HPDE6-E6E7 (cell line): ENCODE results near the gene KCNMB2.
"Not testable (repeated sequence)": the region's sequence is repeated elsewhere in the genome, so short reads cannot be mapped to it uniquely, and the experiment has no call there.

Source experiments
- DNase-seq: peaks from one replicate; pipeline ENCODE4 v3.0.0; 2011; ENCODE audit warnings: missing footprints; ENCODE audit errors: extremely low spot score

The KCNMB2 gene

DNA sequence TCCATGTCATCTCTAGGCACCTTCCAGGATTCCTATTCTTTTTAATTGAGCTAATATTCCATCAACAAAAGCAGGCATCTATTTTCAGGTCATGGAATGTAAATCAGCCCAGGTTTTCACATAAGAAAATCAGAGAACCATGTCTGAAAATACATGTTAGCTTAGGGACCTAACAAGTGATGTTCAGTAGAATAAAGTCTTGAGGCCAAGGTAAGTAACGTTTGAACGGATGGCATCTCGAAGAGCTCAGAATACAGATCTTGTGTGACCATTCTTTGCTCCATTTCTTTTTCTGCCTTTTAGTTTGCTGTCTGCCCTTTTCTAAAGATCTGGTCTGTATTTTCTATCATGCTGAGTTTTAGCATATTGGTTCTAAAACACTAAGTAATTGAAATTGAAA lies 16.5 kb upstream of the KCNMB2 start:
- no peak for DNase-seq

DNA sequence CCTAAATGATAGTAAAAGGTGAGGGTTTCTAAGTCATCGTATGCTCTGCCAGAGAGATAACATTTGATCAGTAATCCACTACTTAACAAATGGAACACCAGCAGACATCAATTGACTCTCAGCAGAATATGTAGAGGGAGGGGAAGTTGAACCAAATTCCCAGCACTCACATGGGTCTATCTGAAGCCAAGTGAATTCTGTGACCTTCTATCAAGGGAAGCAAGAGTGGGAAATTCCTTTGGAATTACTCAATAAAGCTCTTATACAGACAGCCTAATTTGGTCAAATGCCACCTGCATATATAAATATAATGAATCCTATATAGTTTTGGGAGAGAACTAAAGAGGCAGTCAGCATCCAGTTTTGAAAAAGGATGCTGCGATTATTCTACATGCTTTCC lies 15.8 kb upstream of the KCNMB2 start:
- no peak for DNase-seq

DNA sequence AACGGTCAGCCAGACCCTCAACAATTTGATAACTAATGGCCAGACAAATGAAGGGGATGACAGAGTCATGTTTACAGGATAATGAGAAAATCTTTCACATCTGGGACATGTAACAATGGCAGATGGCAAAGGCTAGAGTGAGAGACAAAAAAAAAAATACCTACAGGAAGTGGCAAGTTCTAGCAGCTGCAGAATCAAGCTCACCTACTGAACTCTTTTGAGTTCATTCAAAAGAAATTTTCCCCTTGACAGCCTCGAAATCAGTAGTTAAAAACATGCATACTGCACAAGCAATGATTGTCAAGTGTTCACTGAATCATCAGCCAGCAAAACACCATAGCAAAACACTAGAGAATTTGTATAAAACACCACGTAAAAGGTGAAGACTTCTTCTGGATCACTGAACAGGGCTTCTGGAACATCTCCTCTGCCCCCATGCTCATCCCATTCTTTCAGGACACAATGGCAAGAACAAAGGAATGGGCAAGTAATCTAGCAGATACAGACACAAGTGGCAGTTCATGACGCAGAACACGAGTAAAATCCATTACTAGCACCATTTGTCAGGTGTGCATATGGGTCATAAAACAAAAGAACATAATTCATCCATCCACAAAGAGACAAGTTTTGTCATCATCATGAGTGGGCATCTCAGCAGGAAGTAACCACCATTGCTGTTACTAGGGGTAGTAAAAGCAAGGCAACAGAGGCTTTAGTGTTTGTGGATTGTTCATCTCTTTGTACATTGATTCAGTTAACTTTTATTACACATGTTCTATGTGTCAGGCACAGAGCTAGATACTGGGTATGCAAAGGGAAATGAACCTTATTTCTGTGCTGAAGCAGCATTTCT lies 13.8 kb upstream of the KCNMB2 start:
- DNase-seq: no peak

DNA sequence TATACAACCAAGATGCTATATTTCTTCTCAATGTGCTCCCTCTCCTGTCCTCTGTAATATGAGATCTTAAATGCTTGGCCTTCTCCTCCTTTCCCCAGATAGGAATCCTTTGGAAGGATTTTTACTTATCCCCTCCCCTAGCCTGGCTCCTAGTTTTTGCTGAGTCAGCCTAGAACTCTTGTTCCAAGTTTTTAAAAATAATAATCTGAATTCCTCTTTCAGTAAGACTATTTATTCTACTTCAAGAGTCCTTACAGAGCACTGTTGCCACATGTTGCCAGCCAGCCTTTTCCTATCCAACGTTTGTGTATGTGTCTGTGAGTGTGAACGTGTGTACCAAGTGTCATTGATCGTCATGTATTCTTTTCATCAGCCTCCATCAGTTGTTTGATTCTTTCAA lies 11.0 kb upstream of the KCNMB2 start:
- no peak for DNase-seq

DNA sequence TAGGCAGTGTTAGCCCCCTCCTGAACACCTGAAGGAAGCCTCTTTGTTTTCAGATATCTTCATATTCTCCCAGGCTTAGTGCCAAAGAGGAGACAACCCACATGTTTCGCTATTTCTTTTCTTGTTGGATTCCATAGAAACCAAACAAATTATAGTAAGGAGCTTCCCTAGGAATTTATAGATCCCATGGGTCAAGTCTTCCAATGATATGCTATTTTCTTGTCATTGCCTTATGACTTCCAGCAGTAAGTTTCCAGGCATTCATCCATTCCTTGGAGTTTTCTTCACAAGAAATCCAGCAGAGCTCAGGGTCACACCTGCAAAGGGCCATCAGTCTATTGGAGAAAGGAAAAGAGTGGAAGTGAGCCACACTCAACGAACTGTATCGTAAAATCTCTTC lies 9.9 kb upstream of the KCNMB2 start:
- no peak for DNase-seq

DNA sequence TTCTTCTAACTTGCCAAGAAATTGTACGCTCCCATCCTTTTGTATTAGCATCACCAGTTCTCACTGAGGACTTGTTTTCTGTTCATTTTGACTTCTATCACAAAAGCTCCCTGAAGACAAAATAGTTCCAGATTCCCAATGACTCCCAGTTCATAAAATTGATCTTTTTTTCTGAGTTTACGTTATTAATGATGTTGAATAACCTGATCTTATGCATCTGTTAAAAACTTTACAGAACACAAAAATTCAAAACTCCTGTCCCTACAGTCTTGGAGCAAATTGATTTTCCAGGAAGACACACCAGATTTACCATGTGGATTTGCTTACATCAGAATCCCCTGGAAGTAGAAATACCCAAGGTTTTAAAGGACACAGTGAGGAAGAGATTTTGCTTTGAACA lies 8.3 kb upstream of the KCNMB2 start:
- DNase-seq: no peak

DNA sequence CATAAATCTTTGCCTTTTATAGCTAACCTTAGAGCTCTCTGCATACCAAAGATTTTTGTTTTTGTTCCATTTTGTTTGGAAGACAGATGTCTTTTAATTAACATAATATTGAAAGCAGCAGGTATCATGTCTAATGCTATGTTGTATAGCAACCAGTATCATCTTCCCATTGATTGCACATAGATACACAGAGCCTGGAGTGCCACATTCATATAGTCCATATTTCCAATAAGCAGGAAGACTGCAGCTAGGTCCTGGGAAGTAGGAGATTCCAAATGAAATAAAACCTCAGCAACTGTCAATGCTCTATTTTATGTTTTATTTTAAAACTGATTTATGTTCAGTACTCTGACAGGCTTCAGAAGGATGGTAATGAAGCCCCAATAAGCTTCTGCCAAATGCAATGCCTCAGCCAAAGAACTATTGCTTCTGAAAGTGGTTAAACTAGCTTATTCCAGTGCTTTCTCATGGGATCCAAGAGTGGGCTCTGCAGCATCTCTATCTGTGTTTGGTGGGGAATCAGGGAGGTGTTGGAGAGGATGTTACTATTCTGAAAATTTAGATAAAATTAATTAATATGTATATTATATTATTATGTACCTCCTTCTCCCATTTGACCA lies 6.5 kb upstream of the KCNMB2 start:
- no peak for DNase-seq

DNA sequence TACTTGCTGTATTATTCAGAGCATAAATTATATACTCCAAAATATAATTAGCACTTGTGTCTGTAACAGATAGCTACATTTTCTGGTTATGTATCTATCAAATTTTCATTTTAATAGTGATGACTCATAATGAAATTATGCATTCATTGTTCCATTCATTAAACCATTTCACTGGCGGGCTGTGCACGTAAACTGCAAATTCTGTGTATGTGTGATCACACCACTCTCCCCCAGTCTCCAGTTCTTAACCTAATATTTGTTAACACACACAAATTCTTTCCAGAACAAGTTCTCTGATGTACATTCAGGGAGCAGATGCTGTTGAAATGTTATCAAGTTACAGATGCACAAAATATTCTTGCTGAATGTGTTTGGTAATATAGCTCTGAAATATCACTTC lies 3.8 kb upstream of the KCNMB2 start:
- DNase-seq: no peak

DNA sequence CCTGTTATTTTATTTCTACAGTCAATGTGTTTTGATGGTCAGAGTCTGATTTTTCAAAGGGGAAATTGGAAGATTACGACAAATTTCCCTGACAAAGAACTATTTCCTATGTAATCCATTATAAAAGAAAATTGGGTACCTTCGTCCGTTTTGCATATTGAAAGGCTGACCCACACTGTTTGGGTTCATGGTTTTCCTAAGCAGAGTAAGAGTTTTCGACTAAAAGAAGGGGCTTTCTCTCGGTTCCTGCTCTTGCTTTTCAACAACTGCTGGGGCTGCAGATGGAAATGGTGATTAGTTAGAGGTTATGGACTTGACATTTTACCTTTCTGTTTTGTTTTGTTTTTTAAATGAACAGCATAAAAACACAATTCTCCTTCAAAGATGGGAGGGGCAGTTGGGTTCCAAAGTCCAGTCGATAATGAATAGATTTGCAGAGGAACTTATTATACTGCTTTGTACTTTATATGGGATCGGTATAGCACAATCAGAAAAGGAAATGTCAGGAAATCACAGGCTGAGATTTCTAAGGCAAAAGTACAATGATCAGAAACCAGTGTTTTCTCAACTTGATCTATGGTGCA lies 978 bp downstream of the KCNMB2 start:
- DNase-seq: no peak

DNA sequence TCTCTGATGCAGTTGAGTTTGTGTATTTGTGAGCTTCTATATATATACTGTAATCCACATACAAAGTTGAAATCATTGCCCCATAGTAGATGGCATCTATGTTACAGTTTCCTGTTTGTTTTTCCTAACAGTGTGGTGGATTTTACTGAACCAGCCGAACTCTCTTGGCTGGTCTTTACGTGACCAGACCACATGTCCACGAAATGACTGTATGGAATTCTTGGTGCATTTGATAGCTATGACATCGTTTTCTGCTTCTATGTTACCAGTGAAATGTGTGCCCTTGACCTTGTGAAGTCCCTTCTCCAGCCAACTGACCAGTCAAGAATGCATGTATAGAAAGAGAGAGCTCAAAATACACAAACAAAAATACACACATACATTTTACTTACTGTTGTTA lies 1.8 kb downstream of the KCNMB2 start:
- DNase-seq: no peak

DNA sequence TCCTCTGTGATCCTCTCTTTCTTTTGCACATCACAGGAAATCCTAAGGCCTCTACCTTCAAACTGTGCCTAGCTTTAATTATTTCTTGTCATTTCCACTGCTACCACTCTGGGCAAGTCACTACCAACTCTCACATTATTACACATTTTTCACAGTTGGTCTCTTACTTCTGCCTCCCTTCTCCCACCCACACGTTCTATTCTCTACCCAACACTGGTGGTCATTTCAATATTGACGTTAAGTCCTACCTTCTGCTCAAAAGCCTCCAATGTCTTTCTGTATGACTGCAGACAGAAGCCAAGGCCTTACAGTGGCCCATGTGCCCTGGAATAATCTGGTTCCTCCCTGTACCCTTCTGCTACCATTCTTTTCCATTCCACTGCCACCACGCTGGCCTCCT lies 3.9 kb downstream of the KCNMB2 start:
- DNase-seq: no peak

DNA sequence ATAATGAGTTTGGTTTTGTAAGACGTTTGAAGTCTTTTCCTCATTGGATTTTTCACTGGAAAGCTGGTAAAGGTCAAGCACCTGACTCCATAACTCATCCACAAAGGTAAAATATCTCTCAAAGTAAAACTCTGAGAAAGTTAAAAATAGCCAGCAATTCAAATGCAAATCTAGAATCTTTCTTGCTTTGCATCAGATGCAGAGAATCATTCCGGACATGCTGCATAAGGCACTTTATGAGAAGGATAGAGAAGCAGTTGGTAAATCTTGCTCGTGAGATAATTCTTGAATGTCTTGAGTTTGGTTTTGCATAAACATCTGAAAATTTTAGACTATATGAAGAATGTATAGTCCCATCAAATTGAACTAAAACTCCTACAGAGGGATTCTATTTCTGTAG lies 9.1 kb downstream of the KCNMB2 start:
- no peak for DNase-seq

DNA sequence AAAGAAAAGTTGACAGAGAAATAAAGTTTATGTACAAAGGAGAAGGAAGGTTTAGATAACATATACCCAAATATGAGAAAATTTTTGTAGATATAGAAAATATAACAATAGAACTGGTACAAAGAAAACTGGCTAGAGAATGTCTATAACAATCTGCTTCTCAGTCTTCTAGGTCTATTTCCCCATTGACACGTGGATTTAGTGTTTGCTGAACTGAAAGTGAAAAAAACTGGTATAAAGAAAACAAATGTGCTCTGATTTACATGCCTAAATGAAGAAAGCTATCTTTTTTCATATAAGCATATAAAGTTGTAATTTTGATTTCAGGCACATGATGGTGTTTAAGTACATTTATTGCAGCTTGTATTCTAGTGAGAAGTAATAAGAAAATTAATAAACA lies 9.8 kb downstream of the KCNMB2 start:
- no peak for DNase-seq

DNA sequence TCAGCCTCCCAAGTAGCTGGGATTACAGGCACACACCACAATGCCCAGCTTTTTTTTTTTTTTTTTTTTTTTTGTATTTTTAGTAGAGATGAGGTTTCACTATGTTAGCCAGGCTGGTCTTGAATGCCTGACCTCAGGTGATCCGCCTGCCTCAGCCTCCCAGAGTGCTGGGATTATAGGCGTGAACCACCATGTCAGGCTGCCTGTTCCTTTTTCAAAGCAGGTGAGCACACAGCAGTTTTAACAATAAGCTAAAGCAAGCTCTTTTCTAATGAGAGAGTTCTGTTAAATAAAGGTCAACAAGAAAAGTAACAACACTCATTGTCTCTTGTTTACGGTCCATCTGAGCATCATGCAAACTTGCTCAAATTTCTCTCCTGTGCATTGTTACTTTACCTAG lies 13.2 kb downstream of the KCNMB2 start:
- DNase-seq: not testable (repeated sequence)

DNA sequence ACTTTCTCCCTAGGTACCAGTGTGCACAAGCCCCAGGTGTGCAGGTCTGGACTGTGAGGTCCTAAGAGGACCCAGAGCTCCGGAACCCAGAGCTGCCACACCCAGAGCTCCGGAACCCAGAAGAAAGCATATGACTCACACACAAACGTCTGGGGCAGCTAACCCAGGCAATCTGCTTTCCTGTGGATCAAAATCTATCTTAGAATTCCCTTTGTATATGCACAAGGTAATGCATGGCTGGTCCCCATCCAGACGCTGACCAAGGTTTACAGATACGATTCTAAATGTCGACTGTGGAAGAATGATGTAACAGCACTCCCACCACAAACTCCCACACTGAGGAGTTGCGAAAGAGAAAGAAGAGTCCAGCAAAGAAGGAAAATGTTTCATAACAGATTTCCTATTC lies 15.7 kb downstream of the KCNMB2 start:
- DNase-seq: no peak

DNA sequence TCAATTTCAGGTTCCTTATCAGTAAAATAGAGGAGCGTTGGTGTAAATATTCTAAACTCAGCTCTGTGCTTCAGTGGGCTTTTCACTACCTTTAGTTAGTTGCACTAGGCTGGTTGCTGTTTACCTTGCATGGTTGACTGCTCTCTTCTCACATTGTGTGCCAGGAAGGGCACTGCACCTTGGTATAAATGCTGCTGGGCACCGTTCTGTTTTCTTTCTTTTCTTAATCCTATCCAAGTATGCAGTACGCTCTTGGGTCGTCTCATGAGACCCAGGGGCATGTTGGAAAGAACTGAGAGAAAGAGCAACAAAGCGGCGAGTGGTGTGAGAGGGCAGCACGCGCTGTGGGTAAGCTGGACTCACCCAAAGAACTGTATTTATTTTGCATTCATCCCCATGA lies 22.4 kb downstream of the KCNMB2 start:
- no peak for DNase-seq

DNA sequence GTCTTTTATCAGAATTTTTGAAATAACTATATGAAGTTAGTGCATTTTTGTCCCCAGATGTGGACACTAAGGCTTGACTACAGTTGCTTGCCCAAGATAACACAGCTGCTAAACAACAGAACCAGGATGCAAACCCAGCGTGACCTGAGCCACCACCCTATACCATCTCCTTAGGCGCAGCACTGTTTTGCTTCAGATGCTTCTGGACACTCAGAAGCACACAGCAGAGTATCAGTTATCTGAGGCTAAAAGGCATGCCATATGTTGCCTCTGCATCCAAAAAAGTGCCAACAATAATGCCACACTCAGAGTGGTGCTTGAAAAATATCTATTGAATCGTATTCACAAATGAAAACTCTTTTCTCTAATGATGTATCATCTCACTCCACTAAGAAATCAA lies 24.5 kb downstream of the KCNMB2 start:
- no peak for DNase-seq

DNA sequence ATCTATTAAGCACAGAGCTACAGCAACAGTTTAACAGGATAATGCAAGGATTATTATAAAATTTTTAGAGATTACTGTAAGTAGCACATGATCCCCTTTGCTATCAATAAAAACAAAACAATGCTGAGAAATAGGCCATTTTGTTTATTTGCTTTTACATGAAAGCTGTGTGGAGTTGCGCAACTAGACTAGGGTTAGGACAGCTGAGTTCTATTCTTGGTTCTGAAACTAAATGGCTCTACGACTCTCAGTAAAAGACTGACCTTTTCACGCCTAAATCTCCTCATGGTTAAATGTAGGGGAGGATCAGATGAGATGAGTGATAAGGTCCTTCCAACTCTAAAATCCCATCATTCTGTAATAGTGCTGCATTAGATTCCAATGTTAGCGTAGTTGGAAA lies 25.0 kb downstream of the KCNMB2 start:
- DNase-seq: no peak

DNA sequence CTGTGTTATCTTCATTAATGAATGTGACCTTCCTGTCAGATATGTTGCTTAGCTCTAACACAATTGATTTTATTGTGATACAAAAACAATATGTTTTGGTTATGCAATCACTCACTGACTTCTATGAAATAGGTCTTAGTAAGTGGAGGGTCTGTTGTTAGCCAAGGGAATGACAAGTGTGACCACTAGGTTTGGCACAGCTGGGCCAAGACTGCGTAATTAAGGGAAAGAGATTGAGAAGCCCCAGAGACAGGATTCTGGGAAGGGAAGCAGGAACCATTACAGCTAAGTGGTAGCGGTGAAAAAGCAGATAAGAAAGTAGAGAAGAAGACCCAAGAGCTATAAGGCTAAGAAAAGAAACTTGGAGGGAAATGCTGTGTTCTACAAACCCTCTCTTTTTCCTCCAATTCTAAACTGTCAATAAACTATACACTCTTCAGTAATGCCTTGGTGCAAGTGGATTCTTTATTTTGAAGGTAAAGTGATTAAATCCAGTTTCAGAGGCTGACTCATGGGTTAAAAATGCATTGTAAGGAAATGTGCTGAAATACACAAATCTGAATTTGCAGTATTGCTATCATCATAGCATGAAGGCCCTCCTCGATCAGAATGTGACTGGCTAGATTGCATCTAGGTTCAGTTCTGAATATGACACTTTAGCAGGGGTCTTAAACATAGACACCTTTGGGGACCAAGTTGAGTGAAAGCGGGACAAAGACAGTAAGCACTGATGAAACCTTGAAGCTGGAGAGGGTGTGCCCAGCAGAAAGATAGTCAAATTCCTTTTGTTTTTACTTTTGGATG lies 26.1 kb downstream of the KCNMB2 start:
- DNase-seq: no peak

DNA sequence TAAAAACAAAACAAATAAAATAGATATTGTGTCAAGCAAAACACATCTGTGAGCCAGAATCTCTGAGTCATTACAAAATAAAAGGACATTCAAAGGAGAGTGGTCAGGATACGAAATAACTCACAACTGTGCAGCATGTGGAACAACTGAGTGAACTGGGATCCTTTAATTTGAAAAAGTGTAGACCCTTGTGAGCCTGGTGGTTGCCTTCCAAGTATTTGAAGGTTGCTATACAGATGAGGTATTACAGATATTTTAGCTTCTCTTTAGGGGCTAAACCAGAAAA lies 26.7 kb downstream of the KCNMB2 start:
- no peak for DNase-seq

DNA sequence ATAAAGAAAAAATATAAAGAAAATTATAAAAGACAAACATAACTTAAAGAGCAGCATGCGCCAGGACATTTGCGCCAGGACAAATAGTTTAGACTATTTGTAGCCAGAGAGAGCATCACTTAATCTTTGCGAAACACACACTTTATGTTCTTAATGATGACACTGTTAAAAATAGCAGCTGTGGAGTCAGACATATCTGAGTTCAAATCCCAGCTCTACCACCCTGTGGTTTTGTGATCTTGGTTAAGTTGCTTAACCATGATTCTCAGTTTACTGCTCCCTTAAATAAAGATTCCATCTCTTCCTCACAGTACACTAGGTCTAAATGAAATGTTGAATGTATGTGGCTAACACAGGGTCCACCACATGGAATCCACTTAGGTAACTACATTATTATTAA lies 31.4 kb downstream of the KCNMB2 start:
- no peak for DNase-seq

DNA sequence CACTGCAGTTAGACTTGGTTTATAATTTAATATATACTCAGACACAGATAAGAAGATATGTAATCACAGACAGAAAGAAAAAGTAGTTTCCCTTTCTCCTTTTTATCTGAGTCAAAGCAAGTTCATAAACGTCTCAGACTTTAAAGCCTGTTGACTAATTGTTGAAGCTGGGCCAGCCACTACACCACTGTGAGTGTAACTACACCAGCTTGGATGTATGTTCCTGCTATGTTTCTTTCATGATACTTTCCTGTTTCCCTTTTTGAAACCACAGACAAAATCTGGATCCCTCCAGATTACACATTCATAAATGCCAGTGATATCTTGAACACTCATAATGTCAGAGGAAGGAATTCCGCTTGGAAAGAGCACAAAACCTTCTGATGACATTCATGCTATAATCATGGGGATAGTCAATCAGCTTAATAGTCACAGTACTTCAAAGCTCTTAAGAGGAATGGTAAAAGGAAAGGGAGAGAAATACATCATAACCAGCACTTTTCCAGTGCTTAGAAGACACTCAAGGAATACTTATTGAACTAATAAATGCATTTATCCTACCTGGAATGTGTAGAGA lies 32.0 kb downstream of the KCNMB2 start:
- no peak for DNase-seq
